Measurements from ENCODE around the gene ZFP69B. TPM values are rescaled to one million over a fixed set of nuclear protein-coding genes. Genes with fewer than 3 reads are reported as not detected.

Gene ZFP69B
- total RNA-seq, 1 donor from 2014 or later, result 1.3 TPM

Other genes with a start within 250 kb of the ZFP69B start
- gene TMCO2, start 202.5 kb upstream of the ZFP69B start, total RNA-seq, result not detected
- gene ZMPSTE24, start 192.2 kb upstream of the ZFP69B start, total RNA-seq, result 41.3 TPM
- gene COL9A2, start 133.2 kb upstream of the ZFP69B start, total RNA-seq, result 0.48 TPM
- 69.7 TPM for gene SMAP2, start 76.7 kb upstream of the ZFP69B start, total RNA-seq
- 3.0 TPM for gene ZFP69, start 26.8 kb downstream of the ZFP69B start, total RNA-seq
- gene EXO5, start 58.3 kb downstream of the ZFP69B start, total RNA-seq, result 6.3 TPM
- gene ZNF684, start 81.2 kb downstream of the ZFP69B start, total RNA-seq, result 3.7 TPM
- gene RIMS3, start 215.2 kb downstream of the ZFP69B start, total RNA-seq, result 1.2 TPM
- 36.4 TPM for gene NFYC, start 241.2 kb downstream of the ZFP69B start, total RNA-seq